Measurements from ENCODE around the gene LMLN. TPM values are rescaled to one million over a fixed set of nuclear protein-coding genes. Genes with fewer than 3 reads are reported as not detected.
"Not testable (repeated sequence)": the region's sequence is repeated elsewhere in the genome, so short reads cannot be mapped to it uniquely, and the experiment has no call there.

Gene LMLN
- total RNA-seq, 2 donors from 2014 or later = 3.8 to 4.6 TPM

DNA sequence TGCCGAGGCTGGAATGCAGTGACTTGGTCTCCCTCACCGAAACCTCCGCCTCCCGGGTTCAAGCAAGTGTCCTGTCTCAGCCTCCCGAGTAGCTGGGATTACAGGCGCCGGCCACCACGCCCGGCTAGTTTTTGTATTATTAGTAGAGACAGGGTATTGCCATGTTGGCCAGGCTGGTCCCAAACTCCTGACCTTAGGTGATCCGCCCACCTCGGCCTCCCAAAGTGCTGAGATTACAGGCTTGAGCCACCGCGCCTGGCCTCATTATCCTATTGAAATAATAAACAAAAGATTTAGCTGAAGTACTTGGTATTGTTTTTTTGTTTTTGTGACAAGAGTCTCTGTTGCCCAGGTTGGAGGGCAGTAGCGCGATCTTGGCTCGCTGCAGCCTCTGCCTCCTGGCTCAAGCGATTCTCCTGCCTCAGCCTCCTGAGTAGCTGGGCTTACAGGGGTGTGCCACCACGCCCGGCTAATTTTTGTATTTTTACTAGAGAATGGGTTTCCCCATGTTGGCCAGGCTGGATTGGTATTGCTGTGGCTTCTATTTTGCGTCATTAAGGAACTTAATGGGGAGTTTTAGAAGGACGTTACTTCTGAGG is 8.5 kb upstream of the LMLN start:
- peaks cover 69% of the 10 kb centered on the region for H3K36me3 Mint-ChIP-seq (ENCODE audit: low read depth)
- H3K4me3 Mint-ChIP-seq = peak overlapping the region; percentile 89
- H3K4me1 Mint-ChIP-seq = peaks cover 19% of the 10 kb centered on the region
- no peak for ATAC-seq (replicated peaks)
- H3K27ac Mint-ChIP-seq = peak overlapping the region; percentile 99
- no peaks in the 10 kb centered on the region for H3K27me3 Mint-ChIP-seq
- no peaks in the 10 kb centered on the region for H3K9me3 Mint-ChIP-seq

DNA sequence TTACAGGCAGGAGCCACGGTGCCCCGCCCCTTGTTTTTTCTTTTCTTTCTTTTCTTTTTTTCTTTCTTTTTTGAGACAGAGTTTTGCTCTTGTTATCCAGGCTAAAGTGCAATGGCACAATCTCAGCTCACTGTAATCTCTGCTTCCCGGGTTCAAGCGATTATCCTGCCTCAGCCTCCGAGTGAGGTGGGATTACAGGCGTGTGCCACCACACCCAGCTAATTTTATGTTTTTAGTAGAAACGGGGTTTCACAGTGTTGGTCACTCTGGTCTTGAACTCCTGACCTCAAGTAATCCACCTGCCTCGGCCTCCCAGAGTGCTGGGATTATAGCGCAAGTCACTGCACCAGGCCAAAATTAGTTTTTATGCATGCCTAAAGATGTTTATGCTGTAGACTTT is 7.6 kb upstream of the LMLN start:
- H3K9me3 Mint-ChIP-seq = no peaks in the 10 kb centered on the region
- H3K36me3 Mint-ChIP-seq (ENCODE audit: low read depth) = peaks cover 79% of the 10 kb centered on the region
- H3K27me3 Mint-ChIP-seq = no peaks in the 10 kb centered on the region
- peak overlapping the region; percentile 83 for H3K27ac Mint-ChIP-seq
- no peak for ATAC-seq (replicated peaks)
- peak overlapping the region; percentile 89 for H3K4me3 Mint-ChIP-seq
- H3K4me1 Mint-ChIP-seq = peaks cover 27% of the 10 kb centered on the region

GRCh38 chr3:197953325-197953724 is 6.7 kb upstream of the LMLN start:
- no peaks in the 10 kb centered on the region for H3K27me3 Mint-ChIP-seq
- H3K4me3 Mint-ChIP-seq = peak overlapping the region; percentile 89
- ATAC-seq (replicated peaks) = no peak
- peaks cover 87% of the 10 kb centered on the region for H3K36me3 Mint-ChIP-seq (ENCODE audit: low read depth)
- H3K4me1 Mint-ChIP-seq = peaks cover 35% of the 10 kb centered on the region
- peak overlapping the region; percentile 83 for H3K27ac Mint-ChIP-seq
- H3K9me3 Mint-ChIP-seq = no peaks in the 10 kb centered on the region

- ATAC-seq (replicated peaks) = no peak
- no peaks in the 10 kb centered on the region for H3K9me3 Mint-ChIP-seq
- H3K27me3 Mint-ChIP-seq = no peaks in the 10 kb centered on the region
- H3K4me3 Mint-ChIP-seq = peak overlapping the region; percentile 89
- H3K36me3 Mint-ChIP-seq (ENCODE audit: low read depth) = peaks cover 93% of the 10 kb centered on the region
- peaks cover 37% of the 10 kb centered on the region for H3K4me1 Mint-ChIP-seq
- peak overlapping the region; percentile 83 for H3K27ac Mint-ChIP-seq
Observed at GRCh38 chr3:197953881-197954280, 6.1 kb upstream of the LMLN start.

DNA sequence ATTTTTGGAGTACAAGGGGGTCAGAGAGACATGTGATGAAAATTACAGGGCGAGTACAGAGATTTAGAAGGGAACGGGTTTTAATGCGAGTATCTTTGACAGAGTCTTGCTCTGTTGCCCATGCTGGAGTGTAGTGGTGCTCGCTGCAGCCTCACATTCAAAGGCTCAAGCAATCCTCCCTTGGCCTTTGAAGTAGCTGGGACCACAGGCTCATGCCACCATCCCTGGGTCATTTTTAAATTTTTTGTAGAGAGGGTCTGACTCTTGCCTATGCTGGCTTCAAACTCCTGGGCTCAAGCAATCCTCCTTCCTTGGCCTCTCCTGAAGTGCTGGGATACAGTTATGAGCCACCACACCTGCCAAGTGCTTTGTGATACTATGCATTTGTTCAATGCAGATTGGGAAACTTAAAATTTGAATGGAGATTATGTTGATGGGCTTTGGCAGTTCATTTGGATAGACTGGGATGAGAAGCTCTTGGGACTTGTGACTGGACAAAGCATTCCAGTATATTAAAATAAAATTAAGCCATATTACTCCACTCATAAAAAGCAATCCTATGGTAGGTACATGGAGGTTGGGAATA is 4.0 kb upstream of the LMLN start:
- Mint-ChIP-seq H3K9me3 (no peaks in the 10 kb centered on the region), H3K36me3 (ENCODE audit: low read depth) (peaks cover 88% of the 10 kb centered on the region), H3K27me3 (no peaks in the 10 kb centered on the region), H3K4me1 (peaks cover 45% of the 10 kb centered on the region), H3K4me3 (no peak overlapping the region), H3K27ac (peak overlapping the region; percentile 16)
- ATAC-seq (replicated peaks) = no peak

GRCh38 chr3:197956626-197956988 is 3.4 kb upstream of the LMLN start:
- Mint-ChIP-seq H3K9me3 (no peaks in the 10 kb centered on the region), H3K4me1 (peaks cover 51% of the 10 kb centered on the region), H3K36me3 (ENCODE audit: low read depth) (peaks cover 81% of the 10 kb centered on the region), H3K27me3 (no peaks in the 10 kb centered on the region), H3K4me3 (no peak overlapping the region), H3K27ac (peak overlapping the region; percentile 28)
- ATAC-seq (replicated peaks) = no peak

DNA sequence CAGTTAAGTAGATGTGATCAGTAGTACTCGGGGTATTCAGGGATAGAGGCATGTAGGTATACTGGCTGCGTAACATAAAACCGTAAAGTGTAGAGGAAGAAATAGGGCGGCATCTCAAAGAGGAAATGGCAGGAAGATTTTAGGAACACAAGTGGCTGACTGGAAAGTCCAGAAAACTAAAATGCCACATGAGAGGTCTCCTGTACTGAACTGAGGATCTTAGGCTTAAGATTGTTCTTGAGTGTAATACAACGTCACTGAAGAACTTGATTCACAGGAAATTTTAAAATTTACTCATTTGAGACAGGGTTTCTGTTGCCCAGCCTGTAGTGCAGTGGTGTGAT is 2.3 kb upstream of the LMLN start:
- Mint-ChIP-seq H3K9me3 (no peaks in the 10 kb centered on the region), H3K4me1 (peaks cover 54% of the 10 kb centered on the region), H3K4me3 (peak overlapping the region; percentile 92), H3K27ac (peak overlapping the region; percentile 28), H3K27me3 (no peaks in the 10 kb centered on the region), H3K36me3 (ENCODE audit: low read depth) (peaks cover 70% of the 10 kb centered on the region)
- no peak for ATAC-seq (replicated peaks)

DNA sequence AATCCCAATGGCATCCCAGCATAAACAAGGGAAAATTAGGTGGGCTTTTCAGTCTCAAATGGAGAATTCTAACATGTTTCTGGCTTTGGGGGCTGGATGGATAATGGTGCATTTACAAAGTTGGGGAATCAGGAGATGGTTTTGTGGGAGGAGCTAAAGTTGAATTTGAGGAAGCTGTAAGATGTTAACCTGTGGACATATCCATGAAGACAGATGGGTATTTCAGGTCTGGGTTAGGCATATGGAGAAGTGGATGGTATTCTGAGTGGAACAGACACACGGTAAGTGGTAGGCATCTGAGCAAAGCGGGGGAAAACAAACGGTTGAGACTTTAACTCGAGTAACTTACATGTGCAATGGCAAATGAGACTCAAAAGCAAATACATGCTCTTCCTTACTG is 1.7 kb upstream of the LMLN start:
- Mint-ChIP-seq H3K4me3 (peak overlapping the region; percentile 92), H3K27me3 (no peaks in the 10 kb centered on the region), H3K36me3 (ENCODE audit: low read depth) (peaks cover 64% of the 10 kb centered on the region), H3K4me1 (peaks cover 50% of the 10 kb centered on the region), H3K9me3 (no peaks in the 10 kb centered on the region), H3K27ac (peak overlapping the region; percentile 28)
- no peak for ATAC-seq (replicated peaks)

GRCh38 chr3:197958848-197959247 is 1.2 kb upstream of the LMLN start:
- Mint-ChIP-seq H3K36me3 (ENCODE audit: low read depth) (peaks cover 59% of the 10 kb centered on the region), H3K4me1 (peaks cover 45% of the 10 kb centered on the region), H3K27ac (peak overlapping the region; percentile 28), H3K4me3 (peak overlapping the region; percentile 92)
- H3K9me3 Mint-ChIP-seq; ATAC-seq (replicated peaks); H3K27me3 Mint-ChIP-seq: not testable (repeated sequence)

DNA sequence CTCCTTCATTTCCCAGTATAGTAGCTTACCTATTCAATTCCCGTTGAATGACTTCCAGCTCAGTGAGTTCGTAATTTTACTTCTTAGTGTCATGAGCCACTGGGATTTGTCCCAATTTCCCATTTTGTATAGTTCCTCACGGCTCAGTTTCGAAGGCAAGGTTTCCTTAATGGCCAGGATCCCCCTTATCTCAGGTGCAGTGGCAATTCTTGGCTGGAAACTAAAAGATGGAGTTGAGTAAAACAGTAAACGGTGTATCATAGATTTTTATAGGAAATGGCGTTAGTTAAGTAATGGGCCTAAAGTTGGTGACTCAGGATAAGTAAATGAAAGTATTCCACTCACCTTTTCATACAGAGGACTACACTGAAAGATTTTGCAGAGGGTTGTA is 522 bp upstream of the LMLN start:
- peaks cover 40% of the 10 kb centered on the region for H3K4me1 Mint-ChIP-seq
- no peak for ATAC-seq (replicated peaks)
- no peaks in the 10 kb centered on the region for H3K9me3 Mint-ChIP-seq
- peaks cover 53% of the 10 kb centered on the region for H3K36me3 Mint-ChIP-seq (ENCODE audit: low read depth)
- H3K27me3 Mint-ChIP-seq = no peaks in the 10 kb centered on the region
- peak overlapping the region; percentile 92 for H3K27ac Mint-ChIP-seq
- peak overlapping the region; percentile 92 for H3K4me3 Mint-ChIP-seq

DNA sequence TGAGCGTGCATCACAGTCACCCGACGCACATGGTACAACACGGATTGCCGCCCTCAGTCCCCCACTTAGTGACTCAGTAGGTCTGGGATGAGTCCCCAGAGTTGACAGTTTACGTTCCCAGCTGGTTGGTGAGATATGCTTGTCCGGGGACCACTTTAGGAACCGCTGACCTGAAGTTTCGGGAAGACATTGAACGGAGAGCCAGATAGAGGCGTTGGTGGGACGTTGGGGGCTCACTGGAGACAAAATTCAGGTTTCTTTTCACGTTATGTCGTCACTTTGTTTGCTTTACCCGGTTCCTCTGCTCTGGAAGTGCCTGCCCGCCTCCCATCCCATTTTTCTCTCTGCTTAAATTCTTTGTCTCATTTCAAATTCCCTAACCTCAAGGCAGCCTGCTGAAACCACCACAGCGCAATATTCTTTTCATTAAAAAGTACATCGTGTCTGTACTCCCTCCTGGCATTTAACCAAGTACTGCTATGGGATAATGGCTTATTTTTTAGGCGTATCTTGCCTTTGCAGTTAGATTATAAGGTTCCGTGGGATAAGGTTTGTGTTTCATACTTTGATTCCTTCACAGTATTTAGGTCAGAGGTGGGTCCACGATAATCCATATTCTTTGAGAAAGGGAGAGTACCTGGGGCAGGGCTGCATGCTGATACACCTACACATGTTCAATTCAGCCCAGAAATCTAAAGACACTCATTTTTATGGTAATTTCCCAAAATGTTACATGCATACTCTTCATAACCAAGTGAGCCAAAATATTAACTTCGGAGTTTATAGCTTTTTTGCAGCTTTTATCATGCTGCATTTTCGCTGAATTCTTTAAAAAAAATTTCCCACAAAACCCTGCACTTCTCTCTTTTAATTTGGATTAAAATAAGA is 921 bp downstream of the LMLN start:
- peak overlapping the region; percentile 92 for H3K4me3 Mint-ChIP-seq
- H3K27ac Mint-ChIP-seq = peak overlapping the region; percentile 92
- H3K9me3 Mint-ChIP-seq = no peaks in the 10 kb centered on the region
- no peaks in the 10 kb centered on the region for H3K27me3 Mint-ChIP-seq
- H3K36me3 Mint-ChIP-seq (ENCODE audit: low read depth) = peaks cover 38% of the 10 kb centered on the region
- H3K4me1 Mint-ChIP-seq = peaks cover 40% of the 10 kb centered on the region
- ATAC-seq (replicated peaks) = peak; percentile 68

- Mint-ChIP-seq H3K27ac (peak overlapping the region; percentile 30), H3K4me3 (peak overlapping the region; percentile 92), H3K27me3 (no peaks in the 10 kb centered on the region), H3K9me3 (no peaks in the 10 kb centered on the region), H3K4me1 (peaks cover 40% of the 10 kb centered on the region), H3K36me3 (ENCODE audit: low read depth) (peaks cover 32% of the 10 kb centered on the region)
- no peak for ATAC-seq (replicated peaks)
Observed at GRCh38 chr3:197961582-197961945, 1.5 kb downstream of the LMLN start.

GRCh38 chr3:197963019-197963637 is 3.1 kb downstream of the LMLN start:
- Mint-ChIP-seq H3K27ac (no peak overlapping the region), H3K4me3 (no peak overlapping the region), H3K4me1 (peaks cover 26% of the 10 kb centered on the region), H3K27me3 (no peaks in the 10 kb centered on the region), H3K36me3 (ENCODE audit: low read depth) (peaks cover 16% of the 10 kb centered on the region), H3K9me3 (no peaks in the 10 kb centered on the region)
- ATAC-seq (replicated peaks) = no peak

DNA sequence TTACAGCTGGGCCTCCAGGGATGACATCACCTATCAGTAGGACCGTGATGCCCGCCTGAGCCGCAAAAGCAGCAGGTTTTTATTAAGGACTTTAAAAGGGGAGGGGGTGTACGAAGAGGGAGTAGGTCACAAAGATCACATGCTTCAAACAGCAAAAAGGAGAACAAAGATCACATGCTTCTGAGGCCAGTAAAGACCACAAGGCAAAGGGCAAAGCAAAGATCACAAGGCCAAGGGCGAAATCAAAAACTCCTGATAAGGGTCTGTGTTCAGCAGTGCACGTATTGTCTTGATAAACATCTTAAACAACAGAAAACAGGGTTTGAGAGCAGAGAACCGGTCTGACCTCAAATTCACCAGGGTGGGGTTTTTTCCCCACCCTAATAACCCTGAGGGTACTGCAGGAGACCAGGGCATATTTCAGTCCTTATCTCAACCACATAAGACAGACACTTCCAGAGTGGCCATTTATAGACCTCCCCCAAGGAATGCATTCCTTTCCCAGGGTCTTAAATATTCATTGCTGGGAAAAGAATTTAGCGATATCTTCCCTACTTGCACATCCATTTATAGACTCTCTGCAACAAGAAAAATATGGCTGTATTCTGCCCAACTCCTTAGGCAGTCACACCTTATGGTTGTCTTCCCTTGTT is 7.4 kb downstream of the LMLN start:
- not testable (repeated sequence) for H3K27me3 Mint-ChIP-seq; H3K4me1 Mint-ChIP-seq; ATAC-seq (replicated peaks); H3K9me3 Mint-ChIP-seq; H3K27ac Mint-ChIP-seq; H3K36me3 Mint-ChIP-seq (ENCODE audit: low read depth); H3K4me3 Mint-ChIP-seq

Measured in activated T-helper 17 cell treated with anti-CD3 and anti-CD28 coated beads, Interleukin-2, amount 50 U/mL, for 72 hours (primary cell).